Gastrocnemius medialis (tissue), 4 donors: ENCODE measurements around the gene ILDR1. TPM values are rescaled to one million over a fixed set of nuclear protein-coding genes. Genes with fewer than 3 reads are reported as not detected.

Experiments
- ATAC-seq, 2 donors: fragments of 150-250 bp; one replicate each; pipeline ENCODE4 v1.9.1; 2016
- DNase-seq, 2 donors: peaks; one replicate each; pipeline ENCODE4 v3.0.0-alpha.2; 2019
- H3K27ac ChIP-seq, 4 donors: fragments of 200-600 bp; sonication (generic); 1 replicate in 1 of 4; 2 replicates in 3 of 4; pipeline ENCODE4 v1.5.1; 2016 to 2018; ENCODE audit warnings: mild to moderate bottlenecking in 2 of 4, moderate library complexity in 1 of 4
- H3K27me3 ChIP-seq, 3 donors: fragments of 200-600 bp; sonication (generic) in 2 of 3; 1 replicate in 1 of 3; 2 replicates in 2 of 3; pipeline versions ENCODE4 v1.5.1 to v1.6.0; 2016 to 2019; ENCODE audit warnings: mild to moderate bottlenecking in 1 of 3, moderate library complexity in 1 of 3
- H3K36me3 ChIP-seq, 2 donors: fragments of 200-600 bp; sonication (generic) in 1 of 2; one replicate each; pipeline ENCODE4 v1.5.1; 2017 to 2018
- H3K4me1 ChIP-seq, 2 donors: fragments of 200-600 bp; sonication (generic) in 1 of 2; one replicate each; pipeline ENCODE4 v1.5.1; 2016 to 2017; ENCODE audit warnings: mild to moderate bottlenecking in 2 of 2
- H3K4me3 ChIP-seq, 4 donors: fragments of 200-600 bp; sonication (generic) in 3 of 4; 1 replicate in 1 of 4; 2 replicates in 3 of 4; pipeline ENCODE4 v1.5.1; 2016 to 2019; ENCODE audit warnings: mild to moderate bottlenecking in 2 of 4
- H3K9me3 ChIP-seq, 3 donors: fragments of 200-600 bp; sonication (generic) in 2 of 3; 1 replicate in 1 of 3; 2 replicates in 2 of 3; pipeline ENCODE4 v1.5.1; 2016 to 2019
- POLR2A ChIP-seq, 2 donors: fragments of 450-650 bp; IDR thresholded peaks; one replicate each; pipeline ENCODE4 v1.6.1; 2017; ENCODE audit warnings: antibody characterized with exemption in 2 of 2, mild to moderate bottlenecking in 2 of 2, moderate library complexity in 2 of 2
- in situ Hi-C, 4 donors: fragments of 200-750 bp; cut with MboI; loops; one replicate each; pipeline versions ENCODE4 v1.15.0 to v1.8.0; 2017; ENCODE audit warnings: low sequenced_read_pairs in 4 of 4
- intact Hi-C: fragments of 100-400 bp; cut with DNase I; formaldehyde crosslinking; loops from one replicate; pipeline ENCODE4 v1.15.1; 2023; ENCODE audit warnings: low total_unique reads
- total RNA-seq, 4 donors: library from RNA; depleted of rRNA; stranded (reverse); fragments of >200 nt; gene quantifications; one replicate each; pipeline versions ENCODE4 v1.1.0 to v1.2.3, GENCODE V29; 2016
- TF ChIP-seq, protein P1 (sequence below), 5 experiments: fragments of 450-650 bp in 3 of 5; fragments of 200-600 bp in 2 of 5; sonication (generic) in 2 of 5; IDR thresholded peaks in 4 of 5; conservative IDR thresholded peaks in 1 of 5; 1 replicate in 4 of 5; 2 replicates in 1 of 5; pipeline ENCODE4 v1.5.1; 2016 to 2019; ENCODE audit warnings: antibody characterized with exemption in 5 of 5, mild to moderate bottlenecking in 3 of 5, moderate library complexity in 3 of 5

Gene ILDR1
- total RNA-seq, 4 donors from 2014 or later: not detected

- Histone ChIP-seq H3K9me3 (no peaks in the 10 kb centered on the region), H3K4me3 (no peak overlapping the region), H3K4me1 (no peaks in the 10 kb centered on the region), H3K27ac (no peak overlapping the region), H3K27me3 (no peaks in the 10 kb centered on the region), H3K36me3 (no peaks in the 10 kb centered on the region)
- ATAC-seq (no peak), DNase-seq (no peak)
- intact Hi-C loops: loop anchor here (5.0 kb wide), 1 partner anchor 452 kb away; the partner anchor contains the start of gene POLQ
- in situ Hi-C loops: no loop called here
- TF ChIP-seq POLR2A (IDR thresholded peaks at IDR 0.05): no peak
- TF ChIP-seq, protein P1, sequence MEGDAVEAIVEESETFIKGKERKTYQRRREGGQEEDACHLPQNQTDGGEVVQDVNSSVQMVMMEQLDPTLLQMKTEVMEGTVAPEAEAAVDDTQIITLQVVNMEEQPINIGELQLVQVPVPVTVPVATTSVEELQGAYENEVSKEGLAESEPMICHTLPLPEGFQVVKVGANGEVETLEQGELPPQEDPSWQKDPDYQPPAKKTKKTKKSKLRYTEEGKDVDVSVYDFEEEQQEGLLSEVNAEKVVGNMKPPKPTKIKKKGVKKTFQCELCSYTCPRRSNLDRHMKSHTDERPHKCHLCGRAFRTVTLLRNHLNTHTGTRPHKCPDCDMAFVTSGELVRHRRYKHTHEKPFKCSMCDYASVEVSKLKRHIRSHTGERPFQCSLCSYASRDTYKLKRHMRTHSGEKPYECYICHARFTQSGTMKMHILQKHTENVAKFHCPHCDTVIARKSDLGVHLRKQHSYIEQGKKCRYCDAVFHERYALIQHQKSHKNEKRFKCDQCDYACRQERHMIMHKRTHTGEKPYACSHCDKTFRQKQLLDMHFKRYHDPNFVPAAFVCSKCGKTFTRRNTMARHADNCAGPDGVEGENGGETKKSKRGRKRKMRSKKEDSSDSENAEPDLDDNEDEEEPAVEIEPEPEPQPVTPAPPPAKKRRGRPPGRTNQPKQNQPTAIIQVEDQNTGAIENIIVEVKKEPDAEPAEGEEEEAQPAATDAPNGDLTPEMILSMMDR (IDR thresholded peaks at IDR 0.05 in 4 of 5, conservative IDR thresholded peaks at IDR 0.05 in 1 of 5): no peak
These were observed 23.2 kb downstream of the ILDR1 start for GRCh38 chr3:121998611-121999473.

DNA sequence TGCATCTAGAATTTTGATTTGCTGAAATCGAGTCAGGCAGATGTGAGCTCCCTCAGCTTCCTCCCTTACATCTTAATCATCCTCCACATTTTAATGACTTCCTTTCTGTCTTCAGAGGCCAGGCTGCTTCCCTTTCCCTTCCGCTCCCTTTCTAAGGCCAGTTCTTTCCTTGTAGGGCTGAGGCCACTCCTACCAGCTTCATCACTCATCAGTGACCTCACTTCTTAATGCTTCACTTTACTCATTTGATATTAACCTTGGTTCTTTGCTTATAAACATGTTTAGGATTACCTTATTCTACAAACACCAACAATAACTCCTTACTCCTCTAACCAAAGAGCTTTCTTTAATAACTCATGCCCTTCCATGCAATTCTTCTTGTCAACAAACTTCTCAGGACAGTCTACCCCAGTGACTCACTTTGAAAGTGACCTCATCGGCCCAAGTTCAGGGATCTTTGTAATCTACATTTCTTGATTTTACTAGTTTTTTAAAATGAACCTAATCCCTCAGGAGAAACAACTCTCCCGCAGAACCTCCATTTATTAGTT lies 23.9 kb downstream of the ILDR1 start:
- H3K9me3 ChIP-seq: no peaks in the 10 kb centered on the region
- intact Hi-C loops (loop anchor here (5.0 kb wide), 1 partner anchor 451 kb away; the partner anchor contains the start of gene POLQ), in situ Hi-C loops (no loop called here)
- DNase-seq: no peak
- no peak overlapping the region for H3K27ac ChIP-seq
- TF ChIP-seq, protein P1 (IDR thresholded peaks at IDR 0.05 in 4 of 5, conservative IDR thresholded peaks at IDR 0.05 in 1 of 5): no peak
- no peak for TF ChIP-seq POLR2A (IDR thresholded peaks at IDR 0.05)
- no peaks in the 10 kb centered on the region for H3K4me1 ChIP-seq
- no peak for ATAC-seq
- no peak overlapping the region for H3K4me3 ChIP-seq
- no peaks in the 10 kb centered on the region for H3K36me3 ChIP-seq
- H3K27me3 ChIP-seq: no peaks in the 10 kb centered on the region

DNA sequence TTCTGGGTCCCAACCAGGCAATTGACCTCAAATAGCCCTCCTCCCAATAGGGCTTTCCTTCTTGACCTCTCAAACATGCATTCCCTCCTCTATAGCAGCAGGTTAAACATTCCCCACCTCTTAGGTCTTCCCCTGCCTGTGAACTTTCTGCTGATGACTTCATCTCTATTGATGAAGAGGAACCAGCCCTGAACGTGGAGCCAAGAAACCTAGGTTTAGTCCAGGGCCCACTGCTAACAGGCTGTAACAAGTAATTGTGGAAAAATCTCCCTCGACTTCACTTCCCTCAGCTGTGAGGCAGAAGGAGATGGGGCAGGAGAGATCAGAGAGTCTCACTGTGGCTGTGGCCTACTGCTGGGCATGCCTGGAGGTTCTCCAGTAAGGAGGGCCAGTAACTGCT lies 24.7 kb downstream of the ILDR1 start:
- intact Hi-C loops: loop anchor here (5.0 kb wide), 1 partner anchor 450 kb away; the partner anchor contains the start of gene POLQ

DNA sequence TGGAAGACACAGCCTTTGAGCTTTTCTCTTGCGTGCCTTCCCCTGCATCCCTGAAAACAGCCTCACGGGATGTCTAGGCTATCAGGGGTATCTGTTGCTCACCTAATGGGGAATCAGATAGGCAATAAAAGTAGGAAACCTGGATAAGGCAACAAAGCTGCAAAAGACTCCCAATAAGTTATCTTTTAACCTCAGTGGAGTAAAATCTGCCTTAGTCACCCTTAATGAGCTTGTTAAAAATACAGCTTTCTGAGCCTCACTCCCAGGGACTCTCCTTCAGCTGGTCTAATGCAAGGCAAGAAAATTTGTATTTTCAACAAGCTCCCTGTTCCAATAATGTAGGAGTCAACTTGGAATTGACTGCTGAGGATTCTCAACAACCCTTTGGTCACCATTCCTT lies 25.6 kb downstream of the ILDR1 start:
- no peaks in the 10 kb centered on the region for H3K9me3 ChIP-seq
- H3K36me3 ChIP-seq: no peaks in the 10 kb centered on the region
- in situ Hi-C loops: no loop called here
- intact Hi-C loops: loop anchor here (5.0 kb wide), 1 partner anchor 449 kb away; the partner anchor contains the start of gene POLQ
- ATAC-seq (no peak), DNase-seq (no peak)
- no peaks in the 10 kb centered on the region for H3K27me3 ChIP-seq
- no peak overlapping the region for H3K27ac ChIP-seq
- H3K4me3 ChIP-seq: no peak overlapping the region
- H3K4me1 ChIP-seq: no peaks in the 10 kb centered on the region
- TF ChIP-seq, protein P1 (IDR thresholded peaks at IDR 0.05 in 4 of 5, conservative IDR thresholded peaks at IDR 0.05 in 1 of 5): no peak
- TF ChIP-seq POLR2A (IDR thresholded peaks at IDR 0.05): no peak

More for the DNA sequence above, 24.7 kb downstream of the ILDR1 start:
- no peak for DNase-seq
- no peak for ATAC-seq
- no peak for TF ChIP-seq POLR2A (IDR thresholded peaks at IDR 0.05)
- TF ChIP-seq, protein P1 (IDR thresholded peaks at IDR 0.05 in 4 of 5, conservative IDR thresholded peaks at IDR 0.05 in 1 of 5): no peak
- H3K27ac ChIP-seq: no peak overlapping the region
- H3K27me3 ChIP-seq: no peaks in the 10 kb centered on the region
- H3K4me1 ChIP-seq: no peaks in the 10 kb centered on the region
- H3K9me3 ChIP-seq: no peaks in the 10 kb centered on the region
- no peaks in the 10 kb centered on the region for H3K36me3 ChIP-seq
- in situ Hi-C loops: no loop called here
- H3K4me3 ChIP-seq: no peak overlapping the region
